ENCODE measurements around the gene LHFPL2.

LHFPL2 gene

GRCh38 chr5:78568676-78569075 lies 79.9 kb downstream of the LHFPL2 start:
- Mint-ChIP-seq H3K9me3 (no peaks in the 10 kb centered on the region), H3K27ac (no peak overlapping the region), H3K36me3 (no peaks in the 10 kb centered on the region), H3K4me1 (no peaks in the 10 kb centered on the region), H3K4me3 (no peak overlapping the region)
- DNase-seq (ENCODE audit: low spot score in 2 of 2): no peak
- no peak for ATAC-seq

- no peaks in the 10 kb centered on the region for H3K4me1 Mint-ChIP-seq
- H3K9me3 Mint-ChIP-seq: no peaks in the 10 kb centered on the region
- ATAC-seq (no peak), DNase-seq (ENCODE audit: low spot score in 2 of 2) (no peak)
- H3K27ac Mint-ChIP-seq: no peak overlapping the region
- H3K4me3 Mint-ChIP-seq: no peak overlapping the region
- no peaks in the 10 kb centered on the region for H3K36me3 Mint-ChIP-seq
Observed at GRCh38 chr5:78568212-78568611, 80.4 kb downstream of the LHFPL2 start.

GRCh38 chr5:78567617-78568016 lies 81.0 kb downstream of the LHFPL2 start:
- H3K4me1 Mint-ChIP-seq: no peaks in the 10 kb centered on the region
- no peak overlapping the region for H3K27ac Mint-ChIP-seq
- ATAC-seq: no peak
- no peaks in the 10 kb centered on the region for H3K9me3 Mint-ChIP-seq
- no peak for DNase-seq (ENCODE audit: low spot score in 2 of 2)
- H3K36me3 Mint-ChIP-seq: no peaks in the 10 kb centered on the region
- no peak overlapping the region for H3K4me3 Mint-ChIP-seq

DNA sequence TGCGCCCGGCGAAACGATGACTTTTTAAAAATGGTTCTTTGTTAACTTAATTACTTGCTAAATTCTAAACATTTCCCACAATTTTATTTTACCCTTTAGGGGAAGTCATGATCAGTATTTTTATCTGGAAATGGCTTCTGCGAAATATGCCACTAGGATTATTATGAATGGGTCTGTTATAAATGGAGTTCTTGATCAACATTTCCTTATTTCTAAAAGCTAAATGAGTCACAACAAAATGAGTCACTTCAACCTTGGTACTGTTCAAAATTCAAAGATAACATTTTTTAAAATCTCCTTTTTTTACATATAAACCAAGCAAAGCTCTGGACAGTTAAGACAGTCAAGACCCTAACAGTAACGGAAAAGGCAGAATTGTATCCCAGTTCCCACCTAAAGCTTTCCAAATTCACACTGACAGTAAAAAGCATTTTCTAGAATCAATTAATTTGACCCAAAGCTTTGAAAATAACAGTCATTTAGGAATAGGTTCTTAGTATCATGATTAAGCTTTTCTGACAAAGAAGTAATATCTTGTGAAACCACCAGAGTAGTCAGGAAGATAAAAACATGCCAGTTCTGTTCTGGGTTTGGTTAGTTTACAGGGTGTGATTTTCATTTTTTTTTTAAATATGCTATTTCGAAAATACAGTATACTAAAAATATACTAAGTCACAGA lies 81.7 kb downstream of the LHFPL2 start:
- Mint-ChIP-seq H3K36me3 (no peaks in the 10 kb centered on the region), H3K9me3 (no peaks in the 10 kb centered on the region), H3K27ac (no peak overlapping the region), H3K4me1 (no peaks in the 10 kb centered on the region), H3K4me3 (no peak overlapping the region)
- ATAC-seq (peak; percentile 80), DNase-seq (ENCODE audit: low spot score in 2 of 2) (no peak)

DNA sequence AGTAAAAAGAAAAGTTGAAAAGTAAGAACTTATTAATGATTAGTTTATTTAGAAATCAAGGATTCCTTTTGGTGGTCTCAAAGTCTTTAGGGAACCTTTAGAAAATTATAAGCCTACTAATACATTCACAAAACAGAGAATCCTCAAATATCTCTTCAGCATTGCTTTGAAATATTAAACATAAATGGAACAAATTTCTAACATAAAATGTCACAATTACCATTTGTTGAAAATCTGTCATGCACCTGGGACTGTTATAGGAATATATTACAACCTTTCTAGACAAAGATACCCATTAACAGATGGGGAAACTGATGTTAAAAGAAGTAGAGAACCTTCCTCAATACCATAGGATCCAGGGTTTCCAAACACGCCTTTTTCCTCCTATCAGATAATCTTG lies 83.2 kb downstream of the LHFPL2 start:
- no peak for ATAC-seq
- H3K4me1 Mint-ChIP-seq: peaks cover 2% of the 10 kb centered on the region

GRCh38 chr5:78563621-78564020 lies 85.0 kb downstream of the LHFPL2 start:
- H3K4me3 Mint-ChIP-seq: no peak overlapping the region
- H3K27ac Mint-ChIP-seq: no peak overlapping the region
- peaks cover 11% of the 10 kb centered on the region for H3K4me1 Mint-ChIP-seq
- no peak for DNase-seq (ENCODE audit: low spot score in 2 of 2)
- no peak for ATAC-seq
- no peaks in the 10 kb centered on the region for H3K9me3 Mint-ChIP-seq
- H3K36me3 Mint-ChIP-seq: no peaks in the 10 kb centered on the region

More for the DNA sequence above, 83.2 kb downstream of the LHFPL2 start:
- no peaks in the 10 kb centered on the region for H3K9me3 Mint-ChIP-seq
- no peak for DNase-seq (ENCODE audit: low spot score in 2 of 2)
- no peak overlapping the region for H3K27ac Mint-ChIP-seq
- no peaks in the 10 kb centered on the region for H3K36me3 Mint-ChIP-seq
- H3K4me3 Mint-ChIP-seq: no peak overlapping the region

DNA sequence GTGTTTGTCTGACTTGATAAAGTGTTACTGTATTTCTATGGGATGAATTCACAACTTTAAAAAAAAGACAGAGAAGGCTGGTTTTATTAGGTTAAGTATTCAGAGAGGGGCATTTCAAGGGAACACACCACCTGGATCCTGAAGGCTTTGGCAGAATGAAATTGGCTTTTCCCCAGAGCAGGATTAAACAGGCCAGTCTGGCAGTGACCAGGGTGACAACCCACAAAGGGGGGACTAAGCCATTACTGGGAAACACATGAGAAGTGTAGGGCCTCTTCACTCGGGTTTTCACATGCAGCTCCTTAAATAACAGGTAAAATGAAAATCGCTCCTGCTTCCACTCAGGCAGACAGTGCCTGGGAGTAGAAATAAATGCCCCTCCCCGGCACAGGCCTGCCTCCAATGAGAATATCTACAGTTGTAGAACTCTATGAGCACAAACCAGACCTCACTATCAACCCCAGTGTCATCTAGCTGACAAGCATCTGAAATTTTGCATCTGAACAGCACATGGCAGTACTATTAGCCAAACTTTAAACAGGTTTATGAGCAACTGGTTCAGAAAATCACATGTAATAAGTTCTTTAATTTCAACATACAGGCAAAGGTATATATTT lies 85.8 kb downstream of the LHFPL2 start:
- H3K4me1 Mint-ChIP-seq: peaks cover 11% of the 10 kb centered on the region

DNA sequence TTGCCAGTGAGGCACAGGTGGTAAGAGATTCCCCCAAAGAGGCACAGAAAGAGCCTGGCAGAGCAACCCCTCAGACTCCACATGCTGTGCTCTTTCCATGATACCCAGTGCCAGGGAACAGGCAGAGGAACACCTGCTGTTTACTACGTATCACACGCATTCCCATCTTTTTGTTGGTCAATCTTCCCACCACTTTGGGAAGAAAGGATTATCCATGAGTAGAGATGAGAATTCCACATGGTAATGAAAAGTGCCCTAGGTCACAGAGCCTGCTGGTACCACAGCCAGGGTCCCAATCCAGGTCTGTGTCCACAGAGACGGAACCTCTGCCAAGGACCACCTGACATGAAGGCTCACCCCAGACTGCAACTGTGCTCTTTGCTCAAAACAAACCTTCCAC lies 86.6 kb downstream of the LHFPL2 start:
- no peaks in the 10 kb centered on the region for H3K36me3 Mint-ChIP-seq
- H3K9me3 Mint-ChIP-seq: no peaks in the 10 kb centered on the region
- ATAC-seq: no peak
- H3K27ac Mint-ChIP-seq: no peak overlapping the region
- no peak for DNase-seq (ENCODE audit: low spot score in 2 of 2)
- peaks cover 11% of the 10 kb centered on the region for H3K4me1 Mint-ChIP-seq
- H3K4me3 Mint-ChIP-seq: no peak overlapping the region

More for the DNA sequence above, 85.8 kb downstream of the LHFPL2 start:
- H3K9me3 Mint-ChIP-seq: no peaks in the 10 kb centered on the region
- no peak for DNase-seq (ENCODE audit: low spot score in 2 of 2)
- no peak for ATAC-seq
- H3K4me3 Mint-ChIP-seq: no peak overlapping the region
- no peaks in the 10 kb centered on the region for H3K36me3 Mint-ChIP-seq
- H3K27ac Mint-ChIP-seq: no peak overlapping the region

DNA sequence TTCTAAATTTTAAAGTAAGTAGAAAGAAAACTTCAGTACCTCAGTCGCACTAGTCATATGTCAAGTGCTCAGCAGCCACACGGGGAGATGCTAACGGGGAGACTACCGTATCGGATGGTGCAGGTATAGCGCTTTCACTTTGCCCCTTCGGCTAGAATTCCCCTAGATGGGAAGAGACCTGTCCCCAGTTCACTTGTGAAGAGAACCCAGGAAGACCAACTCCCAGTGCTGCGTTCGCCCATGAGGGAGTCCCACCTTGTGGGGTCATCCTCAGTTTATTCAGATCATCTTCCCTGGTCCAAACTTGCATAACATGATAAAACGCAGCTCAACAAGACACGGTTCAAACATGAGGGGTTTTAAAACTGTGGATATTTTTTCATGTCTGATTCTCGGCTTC lies 87.3 kb downstream of the LHFPL2 start:
- Mint-ChIP-seq H3K4me1 (peaks cover 11% of the 10 kb centered on the region), H3K27ac (no peak overlapping the region), H3K4me3 (no peak overlapping the region), H3K36me3 (no peaks in the 10 kb centered on the region), H3K9me3 (no peaks in the 10 kb centered on the region)
- ATAC-seq: no peak
- no peak for DNase-seq (ENCODE audit: low spot score in 2 of 2)

- Mint-ChIP-seq H3K27ac (no peak overlapping the region), H3K4me1 (peaks cover 11% of the 10 kb centered on the region), H3K36me3 (no peaks in the 10 kb centered on the region), H3K9me3 (no peaks in the 10 kb centered on the region), H3K4me3 (no peak overlapping the region)
- ATAC-seq (peak; percentile 98), DNase-seq (ENCODE audit: low spot score in 2 of 2) (peak in 1 of 2 donors; percentile 66)
Observed at GRCh38 chr5:78560000-78560855, 88.3 kb downstream of the LHFPL2 start.

DNA sequence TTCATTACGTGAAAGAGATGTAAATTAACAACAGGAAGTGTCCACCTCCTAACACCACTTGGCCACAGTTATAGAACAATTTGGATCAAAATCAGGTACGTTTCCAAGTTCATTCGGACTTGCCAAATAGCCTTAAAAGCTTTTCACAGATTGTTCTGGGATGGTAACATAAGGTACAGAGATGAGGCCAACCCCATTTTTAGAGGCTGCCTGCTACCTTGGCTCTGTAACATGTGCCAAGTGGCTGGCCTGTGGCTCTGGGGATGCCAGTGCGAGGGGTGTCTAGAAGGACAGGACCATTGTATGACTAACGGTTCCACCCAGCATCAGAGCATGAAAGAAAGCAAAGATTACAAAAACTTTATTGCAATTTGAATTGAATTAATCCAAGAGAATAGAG lies 91.0 kb downstream of the LHFPL2 start:
- no peak overlapping the region for H3K27ac Mint-ChIP-seq
- H3K9me3 Mint-ChIP-seq: no peaks in the 10 kb centered on the region
- ATAC-seq (no peak), DNase-seq (ENCODE audit: low spot score in 2 of 2) (no peak)
- H3K36me3 Mint-ChIP-seq: no peaks in the 10 kb centered on the region
- H3K4me3 Mint-ChIP-seq: no peak overlapping the region
- H3K4me1 Mint-ChIP-seq: peaks cover 18% of the 10 kb centered on the region

- no peaks in the 10 kb centered on the region for H3K36me3 Mint-ChIP-seq
- DNase-seq (ENCODE audit: low spot score in 2 of 2): no peak
- no peak overlapping the region for H3K27ac Mint-ChIP-seq
- peaks cover 18% of the 10 kb centered on the region for H3K4me1 Mint-ChIP-seq
- no peak for ATAC-seq
- no peaks in the 10 kb centered on the region for H3K9me3 Mint-ChIP-seq
- H3K4me3 Mint-ChIP-seq: no peak overlapping the region
Observed at GRCh38 chr5:78555870-78556269, 92.7 kb downstream of the LHFPL2 start.

DNA sequence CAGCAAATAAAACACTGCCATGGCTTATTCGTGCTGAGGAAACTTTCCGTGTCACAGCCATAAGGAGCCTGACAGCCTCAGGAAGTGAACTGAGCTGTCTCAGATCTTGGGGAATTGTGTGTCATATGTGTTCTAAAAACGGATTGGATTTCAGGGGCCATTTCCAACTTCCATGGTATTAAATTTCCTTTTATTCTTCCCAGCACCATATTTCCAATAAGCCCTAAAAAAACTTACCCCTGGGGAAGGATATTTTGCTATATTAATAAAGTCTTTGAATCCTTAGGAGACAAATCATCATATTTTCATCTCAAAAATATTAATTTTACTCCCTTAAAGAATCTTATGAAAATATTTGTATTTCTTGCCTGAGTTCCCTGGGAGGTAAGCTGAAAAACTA lies 93.9 kb downstream of the LHFPL2 start:
- Mint-ChIP-seq H3K4me3 (no peak overlapping the region), H3K36me3 (no peaks in the 10 kb centered on the region), H3K9me3 (no peaks in the 10 kb centered on the region), H3K27ac (no peak overlapping the region), H3K4me1 (peaks cover 9% of the 10 kb centered on the region)
- no peak for DNase-seq (ENCODE audit: low spot score in 2 of 2)
- ATAC-seq: no peak

- H3K4me1 Mint-ChIP-seq: peaks cover 7% of the 10 kb centered on the region
- H3K9me3 Mint-ChIP-seq: no peaks in the 10 kb centered on the region
- H3K4me3 Mint-ChIP-seq: no peak overlapping the region
- no peaks in the 10 kb centered on the region for H3K36me3 Mint-ChIP-seq
- no peak overlapping the region for H3K27ac Mint-ChIP-seq
- no peak for ATAC-seq
- DNase-seq (ENCODE audit: low spot score in 2 of 2): no peak
Observed at GRCh38 chr5:78553580-78554353, 94.8 kb downstream of the LHFPL2 start.

DNA sequence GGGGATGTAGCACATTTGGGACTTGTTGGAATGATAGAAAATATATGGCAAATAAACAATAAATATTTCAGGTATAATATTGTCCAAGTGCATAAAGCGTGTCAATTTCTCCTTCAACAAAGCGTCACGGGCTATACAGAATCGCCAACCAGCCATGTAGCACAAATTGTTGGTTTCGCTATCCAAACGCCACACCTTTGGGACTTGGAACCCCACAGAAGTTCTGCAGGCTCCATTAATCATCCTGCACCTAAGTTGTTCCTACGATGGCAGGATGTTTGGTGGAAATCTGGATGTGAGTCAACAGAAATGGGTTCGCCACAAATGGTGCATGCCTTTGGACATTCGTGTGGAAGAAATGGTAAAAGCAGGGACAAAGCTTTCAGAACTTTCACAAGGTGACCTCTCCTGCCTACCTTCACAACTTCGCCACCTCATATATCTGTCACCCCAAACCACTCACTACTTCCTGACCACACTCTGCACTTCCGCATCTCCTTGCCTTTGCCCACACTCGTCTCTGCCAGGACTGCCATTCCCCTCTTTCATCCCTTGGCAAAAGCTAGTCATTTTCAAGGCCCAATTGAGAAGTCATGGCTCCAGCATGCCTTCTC lies 95.7 kb downstream of the LHFPL2 start:
- Mint-ChIP-seq H3K4me1 (peaks cover 7% of the 10 kb centered on the region), H3K9me3 (no peaks in the 10 kb centered on the region), H3K36me3 (no peaks in the 10 kb centered on the region), H3K4me3 (no peak overlapping the region), H3K27ac (no peak overlapping the region)
- DNase-seq (ENCODE audit: low spot score in 2 of 2) (no peak), ATAC-seq (peak; percentile 73)

All from stimulated activated effector memory CD8-positive, alpha-beta T cell treated with anti-CD3 and anti-CD28 coated beads, Interleukin-12 subunit alpha, Interleukin-12 subunit beta, amount 100 ng/mL, for 72 hours (primary cell).